Gastrocnemius medialis (tissue), 4 donors: ENCODE results near the gene PIGQ.

Experiments used
- POLR2A ChIP-seq, 2 donors: fragments of 450-650 bp; IDR thresholded peaks; one replicate each; pipeline ENCODE4 v1.6.1; 2017; ENCODE audit warnings: antibody characterized with exemption in 2 of 2, mild to moderate bottlenecking in 2 of 2, moderate library complexity in 2 of 2
- TF ChIP-seq, protein P1 (sequence below), 5 experiments: fragments of 450-650 bp in 3 of 5; fragments of 200-600 bp in 2 of 5; sonication (generic) in 2 of 5; IDR thresholded peaks in 4 of 5; conservative IDR thresholded peaks in 1 of 5; 1 replicate in 4 of 5; 2 replicates in 1 of 5; pipeline ENCODE4 v1.5.1; 2016 to 2019; ENCODE audit warnings: antibody characterized with exemption in 5 of 5, mild to moderate bottlenecking in 3 of 5, moderate library complexity in 3 of 5

DNA sequence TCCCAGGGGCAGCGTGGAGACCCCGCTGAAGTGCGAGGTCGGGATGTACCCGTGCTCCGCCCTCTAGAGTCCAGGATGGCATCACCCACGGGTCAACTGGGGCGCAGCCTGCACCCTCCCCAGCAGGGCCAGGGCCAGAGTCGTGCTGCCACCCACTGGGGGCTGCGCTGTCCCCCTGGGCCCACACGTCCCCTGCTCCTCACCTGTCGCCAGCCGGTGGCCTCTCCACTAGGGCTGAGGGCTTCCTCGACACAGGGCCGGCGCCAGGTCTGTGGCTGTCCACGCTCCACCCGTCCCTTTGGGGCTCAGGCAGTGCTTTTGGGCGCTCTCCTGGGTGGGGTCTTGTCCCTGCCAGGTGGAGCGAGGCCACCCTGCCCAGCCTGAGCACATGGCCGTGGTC is 21.2 kb upstream of the PIGQ start:
- TF ChIP-seq, protein P1, sequence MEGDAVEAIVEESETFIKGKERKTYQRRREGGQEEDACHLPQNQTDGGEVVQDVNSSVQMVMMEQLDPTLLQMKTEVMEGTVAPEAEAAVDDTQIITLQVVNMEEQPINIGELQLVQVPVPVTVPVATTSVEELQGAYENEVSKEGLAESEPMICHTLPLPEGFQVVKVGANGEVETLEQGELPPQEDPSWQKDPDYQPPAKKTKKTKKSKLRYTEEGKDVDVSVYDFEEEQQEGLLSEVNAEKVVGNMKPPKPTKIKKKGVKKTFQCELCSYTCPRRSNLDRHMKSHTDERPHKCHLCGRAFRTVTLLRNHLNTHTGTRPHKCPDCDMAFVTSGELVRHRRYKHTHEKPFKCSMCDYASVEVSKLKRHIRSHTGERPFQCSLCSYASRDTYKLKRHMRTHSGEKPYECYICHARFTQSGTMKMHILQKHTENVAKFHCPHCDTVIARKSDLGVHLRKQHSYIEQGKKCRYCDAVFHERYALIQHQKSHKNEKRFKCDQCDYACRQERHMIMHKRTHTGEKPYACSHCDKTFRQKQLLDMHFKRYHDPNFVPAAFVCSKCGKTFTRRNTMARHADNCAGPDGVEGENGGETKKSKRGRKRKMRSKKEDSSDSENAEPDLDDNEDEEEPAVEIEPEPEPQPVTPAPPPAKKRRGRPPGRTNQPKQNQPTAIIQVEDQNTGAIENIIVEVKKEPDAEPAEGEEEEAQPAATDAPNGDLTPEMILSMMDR (IDR thresholded peaks at IDR 0.05 in 4 of 5, conservative IDR thresholded peaks at IDR 0.05 in 1 of 5): no peak
- no peak for TF ChIP-seq POLR2A (IDR thresholded peaks at IDR 0.05)
